DMS153 treated with DMSO at 0.1 percent for 48 hours (cell line): ENCODE results near the gene NADK2.

ENCODE experiments used
- DNase-seq: peaks from one replicate; lab custom pipeline; 2025; ENCODE audit not compliant: unreplicated experiment; lab: John Stamatoyannopoulos, UW

The NADK2 gene

GRCh38 chr5:36164461-36164860, 77.3 kb downstream of the NADK2 start:
- no peak for DNase-seq

GRCh38 chr5:36162810-36163486, 78.8 kb downstream of the NADK2 start:
- no peak for DNase-seq

DNA sequence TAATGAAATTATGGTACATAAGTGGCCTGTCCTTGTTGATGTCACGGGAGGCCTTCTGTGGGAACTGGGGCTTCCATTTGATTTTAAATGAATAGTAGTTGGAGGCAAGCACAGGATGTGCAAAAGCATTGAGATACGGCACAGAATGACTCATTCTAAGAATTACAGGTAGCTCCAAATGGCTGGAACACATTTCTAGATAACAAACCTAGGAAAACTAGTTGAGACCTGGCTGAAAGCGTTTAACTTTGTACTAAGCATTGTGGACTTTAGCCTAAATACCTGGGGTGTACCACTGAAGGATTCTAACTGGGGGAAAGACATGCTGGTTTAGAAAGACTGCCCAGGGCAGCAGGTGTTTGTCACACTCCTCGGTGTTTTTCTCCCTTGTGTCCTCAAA, 80.4 kb downstream of the NADK2 start:
- no peak for DNase-seq

DNA sequence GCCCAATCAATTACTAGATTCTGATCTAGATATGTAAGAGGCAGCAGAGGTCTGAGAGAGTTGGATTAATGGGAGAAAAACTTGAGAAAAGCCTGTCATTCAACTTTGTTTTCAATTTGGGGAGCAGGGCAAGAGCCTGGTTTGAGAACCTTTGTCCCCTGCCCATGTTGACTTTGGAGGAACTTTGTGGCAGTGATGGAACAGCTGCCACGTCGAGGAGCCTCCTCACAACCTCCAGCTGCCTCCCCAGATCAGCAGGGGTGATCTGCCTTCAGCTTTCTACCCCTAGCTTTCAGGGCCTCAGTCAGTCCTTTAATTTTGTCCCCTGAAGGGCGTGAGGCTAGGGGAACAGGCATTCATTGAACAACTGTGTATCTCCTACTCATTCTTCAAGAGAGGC, 81.1 kb downstream of the NADK2 start:
- no peak for DNase-seq

DNA sequence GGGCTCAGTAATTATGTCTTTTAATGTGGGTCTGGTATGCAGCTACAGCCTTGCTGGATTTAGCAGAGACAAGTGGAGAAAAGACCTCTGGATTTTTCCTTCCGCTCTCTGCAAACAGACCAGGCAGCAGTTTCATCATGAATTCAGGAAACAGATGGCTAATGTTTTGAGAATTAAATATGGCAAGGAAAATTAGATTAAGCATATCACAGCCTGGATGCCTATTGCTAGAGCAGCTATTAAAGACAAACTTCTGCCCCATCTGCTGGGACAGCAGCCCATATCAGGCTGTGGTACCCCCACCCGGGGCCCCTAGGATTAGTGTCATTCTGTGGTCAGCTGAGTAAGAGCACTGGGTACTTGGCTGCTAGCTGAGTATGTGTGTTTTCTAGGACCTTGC, 83.6 kb downstream of the NADK2 start:
- no peak for DNase-seq

DNA sequence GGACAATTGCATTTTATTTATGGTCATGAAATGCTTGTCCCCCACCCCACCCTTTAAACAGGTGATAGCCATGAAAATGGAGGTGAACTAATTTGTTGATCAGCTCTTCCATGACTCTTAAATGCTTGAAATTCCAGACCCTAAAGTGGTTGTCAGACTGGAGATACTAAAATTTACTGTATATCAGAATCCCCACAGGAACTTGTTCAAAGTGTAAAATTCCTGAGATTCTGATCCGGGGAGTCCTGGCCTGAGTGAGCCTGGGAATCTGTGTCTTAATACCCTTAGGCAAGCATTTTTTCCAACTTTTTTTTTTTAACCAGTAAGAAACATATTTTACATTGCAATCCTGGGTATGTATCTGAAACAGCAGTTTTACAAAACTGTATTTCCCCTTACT, 85.1 kb downstream of the NADK2 start:
- no peak for DNase-seq

- no peak for DNase-seq
These were observed 85.6 kb downstream of the NADK2 start for GRCh38 chr5:36156121-36156601.

DNA sequence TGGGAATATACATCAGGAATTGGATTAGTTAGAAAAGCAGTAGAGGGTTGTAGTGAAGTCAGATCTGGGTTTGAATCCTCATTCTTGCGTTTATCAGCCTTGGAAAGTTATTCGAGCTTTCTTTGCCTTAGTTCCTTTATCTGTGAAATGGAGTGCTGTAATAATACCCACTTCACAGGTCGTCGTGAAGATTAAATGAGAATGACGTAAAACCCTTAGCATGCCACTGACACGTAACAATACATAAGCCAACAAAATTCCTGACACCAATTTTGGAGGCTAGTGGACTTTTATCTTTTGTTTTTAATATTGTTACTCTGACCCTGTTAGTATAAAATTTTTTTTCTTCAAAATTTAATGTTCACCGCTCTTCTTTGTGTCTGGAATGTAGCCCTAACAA, 86.4 kb downstream of the NADK2 start:
- DNase-seq, result no peak

DNA sequence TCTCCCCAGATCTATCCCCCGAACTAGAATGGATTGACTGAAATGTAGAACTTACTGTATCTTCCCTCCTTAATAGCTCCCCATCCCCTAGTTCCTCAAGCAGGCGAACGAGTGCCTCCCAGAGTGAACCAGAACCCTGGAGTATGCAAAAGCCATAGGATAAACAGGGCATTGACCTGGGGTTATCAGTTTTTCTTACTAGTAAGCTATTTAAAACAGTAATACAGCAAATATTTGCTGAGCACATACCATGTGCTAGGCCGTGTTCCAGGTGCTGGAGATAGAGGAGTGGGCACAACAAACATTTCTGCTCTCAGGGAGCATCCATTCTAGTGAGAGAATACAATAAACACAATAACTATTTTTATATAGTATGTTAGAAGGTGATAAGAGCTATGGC, 88.0 kb downstream of the NADK2 start:
- no peak for DNase-seq

- DNase-seq, result no peak
These were observed 88.4 kb downstream of the NADK2 start for GRCh38 chr5:36153298-36153677.

- DNase-seq, result peak; percentile 17
These were observed 89.1 kb downstream of the NADK2 start for GRCh38 chr5:36152324-36153297.

GRCh38 chr5:36151434-36152323, 90.0 kb downstream of the NADK2 start, which contains the start of the genes LMBRD2 and SKP2:
LMBRD2 (minus strand) TSS chr5:36151887; CDS start chr5:36143349, 8,538 bp downstream.
SKP2 (plus strand) TSS chr5:36152111; CDS start chr5:36152263, 152 bp downstream.
- DNase-seq, result peak; percentile 99

- DNase-seq, result peak; percentile 41
These were observed 90.9 kb downstream of the NADK2 start for GRCh38 chr5:36150676-36151433.

DNA sequence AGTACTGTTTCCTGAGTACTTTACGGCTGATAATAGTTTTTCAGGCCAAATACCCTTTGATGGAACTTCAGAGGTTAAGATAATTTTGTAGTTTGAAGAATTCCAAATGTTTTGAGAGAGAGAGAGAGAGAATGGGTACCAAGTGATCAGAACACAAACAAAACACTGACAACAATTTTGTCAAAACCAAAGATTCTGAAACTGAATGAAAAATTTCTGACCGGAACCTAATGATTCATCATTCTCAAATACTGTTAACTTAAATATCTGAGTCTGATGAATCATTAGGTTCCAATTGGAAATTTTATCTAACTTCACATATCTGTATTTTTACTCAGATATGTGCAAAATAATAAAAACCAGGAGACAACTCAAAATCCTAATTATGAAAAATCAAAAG, 94.0 kb downstream of the NADK2 start:
- DNase-seq, result no peak

DNA sequence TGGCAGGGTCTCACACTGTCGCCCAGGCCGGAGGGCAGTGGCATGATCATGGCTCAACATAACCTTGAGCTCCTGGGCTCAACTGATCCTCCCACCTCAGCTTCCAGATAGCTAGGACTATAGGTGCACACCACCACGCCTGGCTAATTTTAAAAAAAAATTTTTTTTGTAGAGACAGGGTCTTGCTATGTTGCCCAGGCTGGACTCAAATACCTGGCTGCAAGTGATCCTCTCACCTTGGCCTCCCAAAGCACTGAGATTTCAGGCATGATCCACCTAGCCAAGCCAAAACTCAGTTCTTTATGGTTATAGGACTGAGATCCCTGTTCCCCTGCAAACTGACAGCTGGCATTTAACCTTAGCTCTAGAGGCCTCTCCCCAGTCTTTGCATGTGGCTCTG, 95.3 kb downstream of the NADK2 start:
- DNase-seq, result no peak

GRCh38 chr5:36145311-36145710, 96.4 kb downstream of the NADK2 start:
- no peak for DNase-seq
